HPDE6-E6E7 (cell line): ENCODE measurements around the gene GATAD2A.
"Not testable (repeated sequence)": the region's sequence is repeated elsewhere in the genome, so short reads cannot be mapped to it uniquely, and the experiment has no call there.

Experiments
- DNase-seq: peaks from one replicate; pipeline ENCODE4 v3.0.0; 2011; ENCODE audit warnings: missing footprints; ENCODE audit errors: extremely low spot score

The GATAD2A gene

DNA sequence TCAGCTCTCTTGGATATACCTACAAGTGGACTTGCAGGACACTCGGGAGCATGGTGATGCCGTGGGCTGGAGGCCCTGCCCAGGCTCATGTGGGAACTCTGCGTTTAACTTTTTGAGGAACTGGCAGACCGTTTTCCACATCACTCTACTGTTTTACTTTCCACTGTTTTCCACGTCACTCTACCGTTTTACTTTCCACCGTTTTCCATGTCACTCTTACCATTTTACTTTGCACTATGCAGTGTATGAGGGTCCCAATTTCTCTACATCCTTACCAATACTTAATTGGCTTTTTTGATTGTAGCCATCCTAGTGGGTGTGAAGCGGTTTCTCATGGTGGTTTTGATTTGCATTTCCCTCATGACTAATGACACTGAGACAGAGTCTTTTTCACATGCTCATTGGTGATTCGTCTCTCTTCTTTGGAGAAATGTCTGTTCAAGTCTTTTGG lies 40.5 kb downstream of the GATAD2A start:
- no peak for DNase-seq

DNA sequence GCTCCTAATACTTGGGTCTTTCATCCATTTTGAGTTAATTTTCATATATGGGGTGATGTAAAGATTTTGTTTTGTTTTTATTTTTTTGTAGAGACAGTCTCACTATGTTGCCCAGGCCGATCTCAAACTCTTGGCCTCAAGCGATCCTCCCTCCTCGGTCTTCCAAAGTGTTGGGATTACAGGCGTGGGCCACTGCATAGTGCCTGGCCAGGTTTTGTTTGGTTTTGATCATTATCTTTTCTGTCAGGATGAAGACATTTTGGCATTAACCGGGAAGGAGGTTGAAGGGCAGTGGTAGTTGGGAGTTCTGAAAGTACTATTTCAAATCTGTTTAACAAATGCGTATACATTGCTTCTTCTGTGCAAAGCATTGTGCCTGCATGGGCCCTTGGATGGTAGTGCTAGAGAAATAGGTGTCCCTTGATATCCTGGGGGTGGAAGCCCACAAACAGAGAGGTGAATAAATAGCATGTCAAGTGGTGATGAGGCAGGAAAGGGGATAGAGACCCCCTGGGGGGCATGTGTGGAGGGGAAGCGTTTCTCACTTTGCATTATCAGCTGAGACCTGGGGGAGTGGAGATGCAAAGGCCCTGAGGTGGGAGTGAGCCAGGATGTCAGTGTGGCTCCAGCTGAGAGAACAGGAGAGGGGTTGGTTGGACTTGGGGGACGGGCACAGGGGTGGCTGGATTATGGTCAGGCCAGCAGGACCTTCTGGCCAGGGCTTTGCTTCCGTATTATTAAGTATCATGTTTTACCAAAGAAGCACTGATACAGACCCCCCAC lies 41.4 kb downstream of the GATAD2A start:
- DNase-seq: no peak

DNA sequence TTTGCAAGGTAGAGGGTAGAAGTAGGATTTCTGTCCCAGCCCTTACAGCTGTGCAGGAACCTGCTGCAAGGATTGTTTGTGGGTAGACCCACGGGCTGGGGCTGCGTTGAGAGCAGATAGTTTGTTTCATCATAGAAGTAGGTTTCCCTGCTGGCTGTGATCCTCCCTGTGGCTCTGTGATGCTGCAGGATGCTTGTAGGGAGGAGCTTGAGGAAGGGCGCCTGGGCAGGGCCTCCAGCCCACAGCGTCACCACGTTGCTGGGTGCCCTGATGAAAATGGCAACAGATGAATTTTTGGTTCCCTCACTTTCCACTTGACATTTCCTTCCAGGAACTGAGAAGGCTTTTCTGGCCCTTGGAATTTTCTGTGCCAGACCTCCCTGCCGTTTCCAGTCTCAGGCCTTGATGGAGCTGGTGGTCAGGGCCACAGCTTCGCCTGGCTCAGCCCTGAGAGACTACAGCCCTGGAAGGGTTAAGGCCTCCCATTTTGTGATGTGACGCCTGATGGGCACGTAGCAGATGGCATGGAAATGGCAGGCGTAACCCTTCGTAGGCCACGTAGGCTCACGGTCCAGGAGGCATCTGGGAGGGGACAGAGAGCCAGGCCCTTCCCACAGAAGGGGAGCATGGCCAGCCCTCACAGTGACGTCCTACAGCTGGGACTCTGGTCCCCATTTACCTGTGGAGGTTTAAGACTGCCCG lies 42.2 kb downstream of the GATAD2A start:
- no peak for DNase-seq

DNA sequence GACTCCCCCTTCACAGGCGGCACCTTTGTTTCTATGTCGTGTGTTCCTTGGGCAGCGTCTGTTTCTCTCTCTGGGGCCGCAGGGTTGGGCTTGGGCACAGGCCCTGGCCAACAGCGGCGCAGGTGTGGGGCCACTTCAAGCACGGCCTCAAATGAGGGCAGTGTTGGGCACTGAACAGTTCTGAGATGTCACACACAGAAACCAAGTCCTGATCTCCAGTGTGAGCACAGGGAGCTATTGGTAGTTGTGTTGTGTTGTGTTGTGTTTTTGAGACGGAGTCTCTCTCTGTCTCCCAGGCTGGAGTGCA lies 42.7 kb downstream of the GATAD2A start:
- DNase-seq: no peak

DNA sequence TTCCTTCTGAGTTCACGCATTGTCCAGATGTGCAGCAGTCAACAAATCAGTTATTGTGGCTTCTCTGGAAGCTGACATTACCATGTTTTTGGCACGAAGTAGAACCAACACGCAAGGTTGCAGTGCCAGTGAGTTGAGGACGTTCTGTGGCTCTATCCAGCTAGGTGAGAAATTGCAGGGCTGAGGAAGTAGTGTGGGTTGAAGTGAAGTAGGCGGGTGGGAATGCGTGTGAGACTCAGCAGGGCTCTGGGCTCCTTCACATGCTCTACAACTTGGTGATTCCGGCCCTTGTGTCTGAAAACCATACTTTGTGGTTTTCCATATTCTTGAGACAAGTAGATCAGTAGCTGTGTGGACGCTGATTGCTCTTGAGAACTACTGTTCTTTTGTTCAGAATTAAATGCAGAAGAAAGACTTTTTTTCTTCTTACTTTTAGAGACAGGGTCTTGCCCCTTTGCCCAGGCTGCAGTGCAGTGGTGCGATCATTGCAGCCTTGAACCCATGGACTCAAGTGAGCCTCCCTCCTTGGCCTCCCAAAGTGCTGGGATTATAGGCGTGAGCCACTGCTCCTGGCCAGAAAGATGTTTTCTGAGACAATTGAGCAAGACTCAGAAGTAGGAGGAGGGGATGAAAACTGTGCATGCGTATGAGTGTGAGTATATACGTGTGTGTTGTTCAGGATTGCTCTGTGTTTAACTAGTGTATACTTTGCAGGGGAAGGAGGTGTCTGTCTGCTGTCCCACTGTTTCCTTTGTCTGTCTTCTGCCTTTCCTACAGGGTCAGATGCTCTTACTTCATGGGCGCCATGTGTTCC lies 46.2 kb downstream of the GATAD2A start:
- DNase-seq: no peak

DNA sequence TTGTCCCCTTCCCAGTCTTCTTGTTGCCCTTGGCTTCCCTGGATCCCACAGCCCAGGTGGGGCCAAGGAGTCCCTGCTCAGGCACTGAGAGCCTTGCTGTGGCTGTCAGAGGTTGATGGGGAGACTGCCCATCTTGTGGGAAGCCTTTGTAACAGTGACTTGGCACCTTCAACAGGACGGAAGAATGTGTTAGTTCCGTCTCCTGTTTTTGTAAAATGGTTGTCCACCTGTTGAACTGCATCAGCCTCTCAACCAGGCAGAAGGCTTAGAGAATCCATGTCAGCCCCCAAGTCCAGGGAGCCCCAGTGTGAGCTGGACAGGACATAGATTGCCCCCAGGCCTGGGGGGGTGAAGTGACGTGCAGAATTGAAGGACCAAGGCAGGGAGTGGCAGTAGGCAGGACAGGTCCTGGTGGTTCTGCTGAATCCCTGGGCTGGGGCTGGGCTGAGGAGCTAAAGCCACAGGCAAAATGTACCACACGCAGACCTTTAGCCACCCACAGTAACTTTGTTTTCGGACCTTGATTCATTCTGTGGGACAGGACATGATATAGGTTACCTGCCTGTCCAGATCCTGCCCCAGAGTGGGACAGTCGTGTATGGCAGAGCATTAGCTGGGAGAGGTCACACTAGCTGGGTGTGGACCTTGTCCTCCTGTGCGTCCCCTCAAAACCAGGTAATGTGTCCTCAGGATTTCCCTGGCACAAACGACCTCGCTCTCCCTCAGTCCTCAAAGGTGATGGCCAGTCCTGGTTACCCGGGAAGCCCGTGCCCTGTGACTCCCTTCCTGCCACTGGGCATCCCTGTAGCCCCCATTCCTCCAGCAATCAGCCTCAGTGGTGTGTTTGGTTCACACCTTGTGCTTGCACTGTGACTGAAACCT lies 47.0 kb downstream of the GATAD2A start:
- no peak for DNase-seq

DNA sequence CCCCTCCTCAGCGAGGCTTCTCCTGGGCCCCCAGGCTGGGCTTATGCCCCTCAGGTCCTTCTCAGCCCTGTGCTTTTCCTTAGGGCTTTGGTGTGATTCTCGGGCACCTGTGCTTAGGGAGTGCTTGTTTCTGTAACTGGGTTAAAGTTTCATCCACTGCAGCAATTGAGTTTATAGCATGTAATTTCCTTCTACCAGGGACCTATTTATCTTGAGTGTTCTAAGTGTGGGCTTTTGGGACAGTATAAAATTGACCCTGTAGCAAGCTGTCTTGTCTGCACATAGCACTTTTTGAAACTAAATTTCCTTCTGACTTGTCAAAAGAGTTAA lies 47.6 kb downstream of the GATAD2A start:
- DNase-seq: no peak

DNA sequence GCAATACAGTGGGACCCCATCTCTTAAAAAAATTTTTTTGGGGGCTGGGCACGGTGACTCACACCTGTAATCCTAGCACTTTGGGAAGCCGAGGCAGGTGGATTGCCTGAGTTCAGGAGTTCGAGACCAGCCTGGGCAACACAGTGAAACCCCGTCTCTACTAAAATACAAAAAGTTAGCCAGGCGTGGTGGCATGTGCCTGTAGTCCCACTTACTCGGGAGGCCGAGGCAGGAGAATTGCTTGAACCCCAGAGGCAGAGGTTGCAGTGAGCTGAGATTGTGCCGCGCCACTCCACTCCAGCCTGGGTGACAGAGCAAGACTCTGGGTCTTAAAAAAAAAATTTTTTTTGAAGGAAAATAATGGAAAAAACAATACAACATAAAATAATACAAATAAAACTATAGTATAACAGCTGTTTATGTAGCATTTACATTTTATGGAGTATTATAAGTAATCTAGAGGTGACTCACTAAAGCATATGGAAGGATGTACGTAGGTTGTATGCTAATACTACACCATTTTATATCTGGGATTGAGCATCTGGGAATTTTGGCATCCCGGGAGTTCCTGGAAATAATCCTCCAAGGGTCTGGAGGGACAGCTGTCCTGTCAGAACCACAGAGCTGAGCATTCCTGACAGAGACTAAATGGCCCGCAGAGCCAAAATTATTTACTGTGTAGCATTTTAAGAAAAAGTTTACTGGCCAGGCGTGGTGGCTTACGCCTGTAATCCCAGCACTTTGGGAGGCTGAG lies 49.9 kb downstream of the GATAD2A start:
- DNase-seq: not testable (repeated sequence)

DNA sequence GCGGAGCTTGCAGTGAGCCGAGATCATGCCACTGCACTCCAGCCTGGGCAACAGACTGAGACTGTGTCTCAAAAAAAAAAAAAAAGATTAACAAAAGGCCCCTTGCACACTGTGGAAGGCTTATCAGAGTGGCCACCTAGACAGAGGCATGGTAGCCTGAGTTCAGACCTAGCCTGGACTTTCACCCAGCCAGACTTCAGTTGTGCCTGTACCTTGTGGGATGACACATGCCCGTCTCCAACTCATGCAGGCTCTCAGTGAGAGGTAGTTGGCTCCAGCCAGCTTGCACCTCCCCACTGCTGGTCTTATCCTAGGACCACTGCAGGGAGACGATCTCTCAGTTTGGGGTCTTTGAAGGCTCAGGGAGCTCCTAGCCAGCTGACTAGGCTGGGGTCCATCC lies 52.2 kb downstream of the GATAD2A start:
- DNase-seq: no peak

DNA sequence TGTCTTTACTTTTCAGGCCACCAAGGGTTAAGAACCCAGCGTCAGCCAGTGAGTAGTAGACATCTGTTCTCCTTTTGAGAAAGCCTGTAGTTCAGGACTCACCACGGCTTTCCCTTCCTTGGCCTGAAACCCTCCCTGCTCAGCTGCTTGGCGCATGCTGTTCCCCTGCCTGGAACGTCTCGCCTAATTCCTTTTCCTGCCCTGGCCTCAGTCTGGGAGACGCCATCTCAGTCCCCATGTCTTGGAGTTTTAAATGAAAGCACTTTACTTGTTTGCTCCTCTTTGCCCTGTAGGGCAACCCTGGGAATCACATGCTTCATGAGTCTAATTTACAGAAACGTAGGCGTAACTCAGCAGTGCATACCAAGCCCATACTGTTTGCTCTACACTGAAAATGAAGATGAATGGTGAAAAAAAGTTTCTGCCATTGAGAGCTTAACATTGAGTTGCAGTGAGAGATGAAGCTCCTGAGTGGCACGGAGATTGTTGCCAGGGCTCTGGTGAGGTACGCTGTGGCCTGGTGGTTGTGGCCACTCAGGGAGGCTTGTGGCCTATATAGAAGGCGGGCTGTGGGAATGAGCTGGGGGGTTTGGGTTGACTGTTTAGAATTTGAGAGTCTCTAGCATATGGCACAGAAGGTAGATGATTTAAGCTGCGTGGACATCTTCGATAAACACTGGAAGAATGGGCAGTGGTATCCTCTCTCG lies 52.8 kb downstream of the GATAD2A start:
- DNase-seq: no peak

DNA sequence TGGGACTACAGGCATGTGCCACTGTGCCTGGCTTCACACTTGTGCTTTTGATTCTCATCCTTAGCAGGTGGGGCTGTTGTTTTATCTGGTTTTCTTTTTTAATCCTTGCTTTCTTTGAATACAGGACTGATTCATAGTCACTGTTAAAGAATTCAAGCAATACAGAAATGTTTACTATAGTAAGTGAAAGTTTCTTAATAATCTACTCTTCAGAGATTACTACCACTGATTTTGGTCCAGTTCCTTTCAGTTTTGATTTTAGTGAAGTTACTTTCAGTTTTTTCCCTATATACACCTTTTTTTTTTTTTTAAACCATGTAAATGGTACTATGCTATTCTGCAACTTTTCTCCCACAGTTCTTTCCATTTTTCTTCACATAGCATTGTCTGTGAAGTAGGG lies 53.6 kb downstream of the GATAD2A start:
- no peak for DNase-seq

DNA sequence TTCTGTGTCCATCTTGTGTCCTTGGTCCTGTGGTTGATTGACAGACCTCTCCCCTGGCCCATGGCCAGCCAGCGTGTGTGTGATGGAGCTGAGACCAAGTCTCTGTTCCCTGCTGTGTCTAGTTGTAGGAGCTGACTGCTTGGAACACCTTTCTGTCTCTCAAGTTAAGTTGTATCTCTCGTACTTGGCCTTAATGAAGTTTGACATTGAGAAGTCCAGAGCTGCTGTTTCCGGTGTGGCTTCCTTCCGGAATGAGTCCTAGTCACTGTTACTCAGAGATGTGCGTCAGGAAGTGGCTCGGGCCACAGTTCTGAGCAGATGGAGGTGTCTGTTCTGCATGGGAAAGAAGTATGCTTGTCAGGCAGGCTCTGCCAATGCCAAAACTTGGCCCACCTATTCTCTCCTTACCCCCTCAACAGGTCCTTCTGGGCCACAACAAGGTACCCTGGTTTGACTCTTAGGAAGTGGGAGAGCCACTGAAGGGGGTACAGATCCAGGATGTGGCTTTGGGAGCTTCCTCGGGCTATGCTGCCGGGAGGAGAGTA lies 54.3 kb downstream of the GATAD2A start:
- DNase-seq: peak; percentile 41

DNA sequence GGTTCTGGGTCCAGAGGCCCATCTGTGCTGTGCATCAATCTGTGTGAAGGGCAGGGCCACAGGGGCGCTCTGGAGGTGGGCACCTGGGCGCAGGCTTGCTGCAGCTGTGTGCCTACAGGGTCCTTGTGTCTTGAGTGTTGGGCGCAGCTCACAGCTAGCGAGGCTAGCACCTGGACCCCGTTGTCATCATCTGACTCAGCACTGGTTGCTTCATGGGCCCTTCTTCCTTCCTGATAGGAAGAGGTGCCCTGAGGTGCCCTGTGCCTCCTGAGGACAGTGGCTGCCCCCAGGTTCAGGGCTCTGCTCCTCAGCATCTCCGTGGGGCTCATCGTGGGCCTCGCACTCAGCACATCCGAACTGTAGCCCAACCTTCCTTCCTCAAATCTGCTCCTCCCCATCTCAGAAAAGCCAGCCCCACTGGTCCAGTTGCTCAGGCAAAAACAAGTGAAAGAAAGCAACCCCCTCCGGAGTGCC lies 54.8 kb downstream of the GATAD2A start:
- DNase-seq: no peak

DNA sequence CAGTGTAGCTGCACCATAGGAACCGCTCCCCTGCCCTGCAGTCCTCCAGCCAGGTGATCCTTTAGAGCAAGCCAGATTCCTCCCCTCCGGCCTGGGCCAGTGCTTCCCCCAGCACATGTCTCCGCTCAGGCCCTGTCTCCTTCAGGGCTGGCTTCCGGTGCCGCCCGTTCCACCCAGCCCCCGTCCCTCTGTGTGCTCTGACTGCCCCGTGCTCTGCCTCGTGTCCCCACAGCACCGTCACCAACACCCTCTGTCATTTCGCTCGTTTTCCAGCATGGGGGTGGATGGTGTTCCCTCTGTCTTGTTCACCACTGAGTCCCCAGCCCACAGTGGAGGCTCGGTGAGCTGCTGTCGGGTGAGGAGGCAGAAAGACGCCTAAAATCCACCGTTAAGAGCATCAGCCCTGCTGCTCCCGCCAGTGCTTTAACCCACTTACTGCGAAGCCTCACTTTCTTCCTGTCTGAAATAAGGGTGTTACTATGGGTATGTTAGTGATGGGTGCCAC lies 55.3 kb downstream of the GATAD2A start:
- no peak for DNase-seq

DNA sequence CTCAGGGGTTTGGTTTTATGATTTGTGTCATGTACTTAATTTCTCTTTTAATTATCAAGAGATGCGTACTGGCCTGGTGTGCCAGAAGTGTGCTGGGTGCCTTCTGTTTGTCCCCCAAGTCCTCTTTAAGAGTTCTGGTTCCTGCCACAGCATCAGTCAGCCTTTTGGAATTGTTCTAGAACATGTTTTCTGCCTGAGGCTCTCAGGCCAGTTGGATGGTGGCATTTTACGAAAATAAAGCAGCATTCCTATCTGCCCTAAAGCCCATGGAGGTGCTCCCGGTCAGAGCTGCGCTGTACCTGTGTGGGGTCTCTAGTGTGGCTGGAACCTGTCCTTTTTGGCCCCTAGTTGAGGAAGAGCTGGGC lies 55.8 kb downstream of the GATAD2A start:
- DNase-seq: no peak

DNA sequence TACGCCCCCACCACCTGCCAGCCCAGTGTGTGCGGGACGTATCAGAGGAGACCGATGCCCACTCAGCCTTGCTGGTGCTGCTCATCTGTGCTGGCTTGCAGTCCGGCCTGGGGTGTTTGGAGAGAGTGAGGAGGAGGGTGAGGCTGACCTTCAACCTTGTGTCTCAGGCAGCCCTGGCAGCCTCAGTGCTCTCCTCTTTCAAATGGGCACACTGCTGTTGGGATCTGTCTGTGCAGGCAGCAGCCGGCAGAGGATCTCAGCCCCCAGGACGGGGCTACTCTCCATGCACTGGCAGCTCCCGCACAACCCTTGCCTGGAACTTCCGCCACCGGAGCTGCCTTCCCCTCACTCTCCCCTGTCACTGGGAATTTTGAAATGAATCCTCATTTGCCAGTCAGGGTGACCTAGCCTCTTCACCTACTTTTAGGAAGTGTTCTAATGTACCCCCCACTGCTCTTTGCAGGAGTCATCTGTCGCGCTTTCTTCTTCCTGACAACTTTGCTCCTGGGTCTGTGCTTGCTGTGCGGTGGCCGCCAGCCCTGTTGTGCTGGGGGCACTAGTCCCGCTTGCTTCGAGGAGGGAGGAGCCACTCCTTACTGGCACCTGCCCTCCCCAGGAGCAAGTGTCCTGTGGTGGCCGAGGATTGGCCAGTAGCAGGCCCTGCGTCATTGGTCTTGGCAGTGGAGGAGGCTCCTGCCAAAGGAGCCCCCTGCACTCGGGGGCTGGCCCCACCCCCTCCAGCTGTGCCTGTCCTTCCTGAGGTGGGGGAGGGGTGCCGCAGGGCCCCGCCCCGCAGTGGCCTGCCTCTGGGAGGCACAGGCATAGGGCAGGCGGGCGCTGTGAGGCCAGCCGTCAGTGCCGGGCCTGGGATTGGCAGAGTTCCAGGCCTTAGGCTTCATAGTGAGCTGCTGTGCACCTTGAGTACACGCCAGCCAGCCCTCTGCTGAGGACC lies 56.5 kb downstream of the GATAD2A start:
- no peak for DNase-seq

DNA sequence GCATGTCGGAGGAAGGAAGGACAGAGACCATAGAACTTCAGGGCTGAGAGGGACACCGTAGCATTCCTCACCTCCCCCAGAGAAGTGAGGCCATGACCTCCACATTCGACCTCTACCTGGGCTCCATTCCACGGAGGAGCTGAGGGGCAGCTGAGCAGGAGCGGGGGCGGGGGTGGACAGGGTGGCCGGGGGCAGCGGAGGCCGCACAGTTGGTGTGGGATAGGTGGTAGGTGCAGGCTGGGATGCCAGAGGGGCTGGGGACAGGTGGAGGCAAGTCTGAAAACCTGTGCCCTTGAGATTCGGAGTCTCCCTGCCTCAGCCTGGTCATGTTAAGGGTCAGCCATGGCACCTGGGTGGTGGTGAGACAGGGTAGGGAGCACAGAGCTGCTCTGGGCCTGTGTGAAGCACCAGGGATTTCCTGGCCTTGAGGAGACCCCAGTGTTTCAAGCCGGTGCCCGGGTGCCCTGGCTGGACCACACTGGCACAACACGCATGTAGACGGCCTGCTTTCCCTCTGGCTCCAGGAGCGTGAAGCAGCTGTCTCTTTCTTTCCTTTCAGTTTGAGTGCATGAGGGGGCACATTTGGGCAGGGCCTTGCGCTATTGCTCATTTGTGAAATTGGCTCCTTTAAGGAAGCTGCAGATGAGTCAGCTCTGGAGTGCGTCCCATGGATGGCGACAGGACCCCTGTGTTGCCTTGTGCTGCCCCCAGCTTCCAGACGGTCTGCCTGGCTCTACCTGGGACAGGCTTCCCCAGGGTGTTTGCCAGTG lies 58.1 kb downstream of the GATAD2A start:
- DNase-seq: no peak
